ENCODE measurements around the gene GNG7. TPM values are rescaled to one million over a fixed set of nuclear protein-coding genes. Genes with fewer than 3 reads are reported as not detected.
A peak's percentile ranks its signal among the peaks of the same experiment; 100 is the strongest.

The GNG7 gene
- total RNA-seq, 1 donor from 2014 or later = 7.7 TPM

DNA sequence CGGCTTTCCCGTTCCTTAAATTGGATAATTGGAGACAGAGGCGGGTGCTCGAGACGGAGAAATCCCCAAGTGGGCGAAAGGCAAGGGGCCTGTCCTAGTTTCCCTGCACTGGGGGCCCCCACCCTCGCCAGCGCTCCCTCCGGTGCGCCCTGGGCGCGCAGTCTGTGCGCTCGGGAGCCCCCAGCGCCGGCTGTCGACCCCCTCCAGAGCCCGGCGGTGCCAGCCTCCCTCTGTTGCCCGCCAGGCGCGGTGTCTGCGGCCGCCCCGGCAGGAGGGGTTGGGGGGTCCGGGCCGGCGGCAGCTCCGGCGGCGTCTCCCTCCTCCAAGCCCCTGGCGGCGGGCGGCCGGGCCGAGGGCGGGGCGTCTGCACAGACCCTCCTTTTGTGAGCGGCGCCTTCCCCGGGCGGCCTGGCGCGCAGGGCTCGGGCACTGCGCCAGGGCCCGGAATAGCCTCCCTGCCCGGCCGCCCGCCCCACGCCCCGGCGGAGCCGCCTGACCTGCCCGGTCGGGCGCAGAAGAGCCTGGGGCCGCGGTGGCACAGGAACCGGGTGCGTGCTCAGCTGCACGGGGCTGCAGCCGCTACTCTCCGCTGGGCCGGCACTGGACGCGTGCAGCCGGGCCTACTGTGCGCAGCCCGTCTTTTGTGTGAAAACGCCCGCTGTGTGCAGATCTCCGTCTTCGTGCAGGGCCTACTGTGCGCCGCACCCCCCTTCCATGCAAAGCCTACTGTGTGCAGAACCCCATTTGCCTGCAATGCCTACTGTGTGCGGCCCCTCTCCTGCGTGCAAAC, 213.4 kb downstream of the GNG7 start:
- Mint-ChIP-seq H3K4me1 (ENCODE audit: unreplicated experiment) (peaks cover 3% of the 10 kb centered on the region), H3K4me3 (ENCODE audit: unreplicated experiment) (no peak overlapping the region), H3K27ac (ENCODE audit: unreplicated experiment) (no peak overlapping the region), H3K27me3 (ENCODE audit: unreplicated experiment) (peaks cover 16% of the 10 kb centered on the region), H3K36me3 (ENCODE audit: low read depth, unreplicated experiment) (no peaks in the 10 kb centered on the region), H3K9me3 (ENCODE audit: unreplicated experiment) (no peaks in the 10 kb centered on the region)
- TF ChIP-seq, protein P1, sequence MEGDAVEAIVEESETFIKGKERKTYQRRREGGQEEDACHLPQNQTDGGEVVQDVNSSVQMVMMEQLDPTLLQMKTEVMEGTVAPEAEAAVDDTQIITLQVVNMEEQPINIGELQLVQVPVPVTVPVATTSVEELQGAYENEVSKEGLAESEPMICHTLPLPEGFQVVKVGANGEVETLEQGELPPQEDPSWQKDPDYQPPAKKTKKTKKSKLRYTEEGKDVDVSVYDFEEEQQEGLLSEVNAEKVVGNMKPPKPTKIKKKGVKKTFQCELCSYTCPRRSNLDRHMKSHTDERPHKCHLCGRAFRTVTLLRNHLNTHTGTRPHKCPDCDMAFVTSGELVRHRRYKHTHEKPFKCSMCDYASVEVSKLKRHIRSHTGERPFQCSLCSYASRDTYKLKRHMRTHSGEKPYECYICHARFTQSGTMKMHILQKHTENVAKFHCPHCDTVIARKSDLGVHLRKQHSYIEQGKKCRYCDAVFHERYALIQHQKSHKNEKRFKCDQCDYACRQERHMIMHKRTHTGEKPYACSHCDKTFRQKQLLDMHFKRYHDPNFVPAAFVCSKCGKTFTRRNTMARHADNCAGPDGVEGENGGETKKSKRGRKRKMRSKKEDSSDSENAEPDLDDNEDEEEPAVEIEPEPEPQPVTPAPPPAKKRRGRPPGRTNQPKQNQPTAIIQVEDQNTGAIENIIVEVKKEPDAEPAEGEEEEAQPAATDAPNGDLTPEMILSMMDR (IDR thresholded peaks at IDR 0.05; ENCODE audit: unreplicated experiment) = peak; percentile 11
- peak; percentile 47 for DNase-seq (ENCODE audit: low spot score)

DNA sequence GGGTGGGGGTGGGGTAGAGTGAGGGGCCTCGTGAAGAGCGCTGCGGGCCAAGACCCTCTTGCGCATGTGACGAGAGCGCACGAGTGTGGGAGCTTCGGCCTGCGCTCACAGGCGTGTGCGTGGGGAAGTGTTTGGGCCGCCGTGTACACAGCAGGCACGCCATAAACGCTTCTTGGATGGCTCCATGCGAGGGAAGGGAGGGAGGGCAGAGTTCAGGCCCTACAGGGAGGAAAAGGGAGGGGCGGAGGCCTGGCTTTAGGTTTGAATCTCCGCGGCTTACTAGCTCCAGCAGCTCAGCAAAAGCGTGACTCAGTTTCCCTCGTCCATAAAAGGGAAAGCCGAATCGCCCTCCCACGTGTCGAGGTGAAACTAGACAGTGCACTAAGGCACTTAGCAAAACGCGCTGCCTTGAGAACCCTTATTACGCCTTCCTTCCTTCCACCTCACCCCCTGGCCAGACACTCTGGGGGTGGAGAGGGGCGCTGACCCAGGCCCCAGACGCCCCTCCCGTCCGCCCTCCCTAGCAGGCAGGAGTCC, 214.0 kb downstream of the GNG7 start:
- Mint-ChIP-seq H3K4me1 (ENCODE audit: unreplicated experiment) (peaks cover 3% of the 10 kb centered on the region), H3K27ac (ENCODE audit: unreplicated experiment) (no peak overlapping the region), H3K4me3 (ENCODE audit: unreplicated experiment) (no peak overlapping the region), H3K9me3 (ENCODE audit: unreplicated experiment) (peaks cover 5% of the 10 kb centered on the region), H3K36me3 (ENCODE audit: low read depth, unreplicated experiment) (peaks cover 4% of the 10 kb centered on the region), H3K27me3 (ENCODE audit: unreplicated experiment) (peaks cover 13% of the 10 kb centered on the region)
- no peak for DNase-seq (ENCODE audit: low spot score)
- TF ChIP-seq, protein P1 (IDR thresholded peaks at IDR 0.05; ENCODE audit: unreplicated experiment) = no peak

- peaks cover 4% of the 10 kb centered on the region for H3K36me3 Mint-ChIP-seq (ENCODE audit: low read depth, unreplicated experiment)
- TF ChIP-seq, protein P1 (IDR thresholded peaks at IDR 0.05; ENCODE audit: unreplicated experiment) = no peak
- no peak for DNase-seq (ENCODE audit: low spot score)
- peaks cover 9% of the 10 kb centered on the region for H3K9me3 Mint-ChIP-seq (ENCODE audit: unreplicated experiment)
- H3K27ac Mint-ChIP-seq (ENCODE audit: unreplicated experiment) = no peak overlapping the region
- no peak overlapping the region for H3K4me3 Mint-ChIP-seq (ENCODE audit: unreplicated experiment)
- H3K27me3 Mint-ChIP-seq (ENCODE audit: unreplicated experiment) = peaks cover 16% of the 10 kb centered on the region
- peaks cover 3% of the 10 kb centered on the region for H3K4me1 Mint-ChIP-seq (ENCODE audit: unreplicated experiment)
Observed at GRCh38 chr19:2487842-2488241, 214.7 kb downstream of the GNG7 start.

DNA sequence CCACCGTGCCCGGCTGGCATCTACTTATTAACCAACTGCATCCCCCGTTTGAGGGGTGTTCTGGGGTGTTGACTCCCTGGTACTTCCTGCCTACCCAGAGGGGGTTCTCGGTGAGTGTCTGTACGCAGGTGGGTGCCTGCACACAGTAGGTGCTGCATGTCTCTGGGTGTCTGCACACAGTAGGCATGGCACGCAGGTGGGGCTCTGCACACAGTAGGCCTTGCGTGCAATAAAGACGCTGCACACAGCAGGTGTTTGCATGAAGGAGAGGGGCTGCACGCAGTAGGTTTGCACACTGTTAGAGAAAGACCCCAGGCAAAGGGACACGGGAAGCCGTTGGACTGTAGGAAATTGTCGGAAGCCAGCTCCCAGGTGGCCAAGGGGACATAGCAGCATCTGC, 215.4 kb downstream of the GNG7 start:
- Mint-ChIP-seq H3K4me3 (ENCODE audit: unreplicated experiment) (no peak overlapping the region), H3K27me3 (ENCODE audit: unreplicated experiment) (peaks cover 11% of the 10 kb centered on the region), H3K27ac (ENCODE audit: unreplicated experiment) (peak overlapping the region; percentile 18), H3K36me3 (ENCODE audit: low read depth, unreplicated experiment) (peaks cover 4% of the 10 kb centered on the region), H3K9me3 (ENCODE audit: unreplicated experiment) (peaks cover 9% of the 10 kb centered on the region), H3K4me1 (ENCODE audit: unreplicated experiment) (peaks cover 3% of the 10 kb centered on the region)
- DNase-seq (ENCODE audit: low spot score) = no peak
- TF ChIP-seq, protein P1 (IDR thresholded peaks at IDR 0.05; ENCODE audit: unreplicated experiment) = no peak

DNA sequence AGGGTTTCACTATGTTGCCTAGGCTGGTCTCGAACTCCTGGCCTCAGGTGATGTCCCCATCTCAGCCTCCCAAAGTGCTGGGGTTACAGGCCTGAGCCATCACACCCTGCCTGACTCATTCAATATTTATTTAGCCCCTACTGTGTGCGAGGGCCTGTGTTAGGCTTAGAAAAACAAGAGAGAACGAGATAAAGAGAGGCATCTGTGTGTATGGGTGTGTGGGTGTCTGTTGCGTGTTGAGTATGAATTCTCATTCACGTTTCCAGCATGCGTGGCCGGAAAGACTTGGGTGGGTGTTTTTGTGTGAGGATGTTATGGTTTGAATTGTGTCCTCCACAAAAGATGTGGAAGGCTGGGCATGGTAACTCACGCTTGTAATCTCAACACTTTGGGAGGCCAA, 217.1 kb downstream of the GNG7 start:
- Mint-ChIP-seq H3K36me3 (ENCODE audit: low read depth, unreplicated experiment) (peaks cover 4% of the 10 kb centered on the region), H3K27ac (ENCODE audit: unreplicated experiment) (no peak overlapping the region), H3K27me3 (ENCODE audit: unreplicated experiment) (peaks cover 11% of the 10 kb centered on the region), H3K9me3 (ENCODE audit: unreplicated experiment) (peaks cover 9% of the 10 kb centered on the region), H3K4me3 (ENCODE audit: unreplicated experiment) (no peak overlapping the region), H3K4me1 (ENCODE audit: unreplicated experiment) (peaks cover 3% of the 10 kb centered on the region)
- TF ChIP-seq, protein P1 (IDR thresholded peaks at IDR 0.05; ENCODE audit: unreplicated experiment) = no peak
- DNase-seq (ENCODE audit: low spot score) = no peak

All from endothelial cell (in vitro differentiated cells).